Measurements from ENCODE around the gene TBC1D8.

The TBC1D8 gene

DNA sequence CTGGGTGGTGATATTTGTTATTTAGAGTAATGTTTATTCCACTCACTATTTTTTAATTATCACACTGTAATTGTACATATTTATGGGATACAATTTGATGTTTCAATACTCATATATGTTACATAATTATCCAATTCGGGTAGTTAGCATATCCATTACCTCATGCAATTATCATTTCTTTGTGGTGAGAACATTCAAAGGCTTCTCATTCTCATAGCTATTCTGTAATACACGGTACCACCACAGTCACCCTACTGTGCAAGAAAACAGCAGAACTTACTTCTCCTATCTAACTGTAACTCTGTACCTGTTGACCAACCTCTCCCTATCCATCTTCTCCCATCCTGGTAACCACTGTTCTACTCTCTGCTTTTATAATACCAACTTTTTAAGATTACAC lies 4.6 kb downstream of the TBC1D8 start:
- H3K27ac ChIP-seq: no peak overlapping the region
- TF ChIP-seq ZFX (IDR thresholded peaks at IDR 0.05): no peak
- TF ChIP-seq, protein P1, sequence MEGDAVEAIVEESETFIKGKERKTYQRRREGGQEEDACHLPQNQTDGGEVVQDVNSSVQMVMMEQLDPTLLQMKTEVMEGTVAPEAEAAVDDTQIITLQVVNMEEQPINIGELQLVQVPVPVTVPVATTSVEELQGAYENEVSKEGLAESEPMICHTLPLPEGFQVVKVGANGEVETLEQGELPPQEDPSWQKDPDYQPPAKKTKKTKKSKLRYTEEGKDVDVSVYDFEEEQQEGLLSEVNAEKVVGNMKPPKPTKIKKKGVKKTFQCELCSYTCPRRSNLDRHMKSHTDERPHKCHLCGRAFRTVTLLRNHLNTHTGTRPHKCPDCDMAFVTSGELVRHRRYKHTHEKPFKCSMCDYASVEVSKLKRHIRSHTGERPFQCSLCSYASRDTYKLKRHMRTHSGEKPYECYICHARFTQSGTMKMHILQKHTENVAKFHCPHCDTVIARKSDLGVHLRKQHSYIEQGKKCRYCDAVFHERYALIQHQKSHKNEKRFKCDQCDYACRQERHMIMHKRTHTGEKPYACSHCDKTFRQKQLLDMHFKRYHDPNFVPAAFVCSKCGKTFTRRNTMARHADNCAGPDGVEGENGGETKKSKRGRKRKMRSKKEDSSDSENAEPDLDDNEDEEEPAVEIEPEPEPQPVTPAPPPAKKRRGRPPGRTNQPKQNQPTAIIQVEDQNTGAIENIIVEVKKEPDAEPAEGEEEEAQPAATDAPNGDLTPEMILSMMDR (conservative IDR thresholded peaks at IDR 0.05): no peak

DNA sequence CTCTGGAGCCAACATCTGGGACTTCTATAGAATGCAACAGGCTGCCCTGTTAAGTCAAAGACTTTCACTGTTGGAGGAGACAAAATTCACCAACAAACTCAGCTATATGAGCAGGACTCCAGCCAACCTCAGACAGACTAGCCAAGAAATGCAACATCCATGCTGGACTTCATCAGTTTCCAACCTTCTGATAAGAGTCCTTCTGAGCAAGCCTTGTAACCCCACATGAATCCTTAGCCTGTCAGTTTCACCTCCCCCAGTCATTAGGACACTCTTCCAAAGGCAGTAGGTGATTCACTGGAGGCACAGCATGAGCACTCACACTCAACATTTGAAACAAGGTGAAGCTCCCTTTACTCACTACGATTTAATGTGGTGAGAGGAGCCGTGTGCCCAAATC lies 5.8 kb downstream of the TBC1D8 start:
- TF ChIP-seq, protein P1 (conservative IDR thresholded peaks at IDR 0.05): no peak
- TF ChIP-seq ZFX (IDR thresholded peaks at IDR 0.05): no peak
- H3K27ac ChIP-seq: no peak overlapping the region

DNA sequence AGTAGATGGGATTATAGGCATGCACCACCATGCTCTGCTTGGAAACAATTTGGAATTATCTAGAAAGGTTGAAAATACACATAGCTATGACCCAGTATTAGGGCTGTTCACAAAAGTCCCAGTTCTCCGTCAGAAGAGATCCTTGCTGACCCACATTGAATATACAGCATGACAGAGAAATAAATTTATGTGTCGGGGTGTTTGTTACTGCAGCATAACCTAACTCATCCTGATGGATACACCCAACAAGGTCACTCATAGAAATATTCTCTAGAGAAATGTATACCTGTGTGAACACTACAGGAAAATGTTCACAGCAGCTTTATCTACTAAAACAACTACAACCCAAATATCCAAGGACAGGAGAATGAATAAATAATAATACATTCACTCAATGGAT lies 9.0 kb downstream of the TBC1D8 start:
- TF ChIP-seq, protein P1 (conservative IDR thresholded peaks at IDR 0.05): no peak
- no peak for TF ChIP-seq ZFX (IDR thresholded peaks at IDR 0.05)
- H3K27ac ChIP-seq: no peak overlapping the region

DNA sequence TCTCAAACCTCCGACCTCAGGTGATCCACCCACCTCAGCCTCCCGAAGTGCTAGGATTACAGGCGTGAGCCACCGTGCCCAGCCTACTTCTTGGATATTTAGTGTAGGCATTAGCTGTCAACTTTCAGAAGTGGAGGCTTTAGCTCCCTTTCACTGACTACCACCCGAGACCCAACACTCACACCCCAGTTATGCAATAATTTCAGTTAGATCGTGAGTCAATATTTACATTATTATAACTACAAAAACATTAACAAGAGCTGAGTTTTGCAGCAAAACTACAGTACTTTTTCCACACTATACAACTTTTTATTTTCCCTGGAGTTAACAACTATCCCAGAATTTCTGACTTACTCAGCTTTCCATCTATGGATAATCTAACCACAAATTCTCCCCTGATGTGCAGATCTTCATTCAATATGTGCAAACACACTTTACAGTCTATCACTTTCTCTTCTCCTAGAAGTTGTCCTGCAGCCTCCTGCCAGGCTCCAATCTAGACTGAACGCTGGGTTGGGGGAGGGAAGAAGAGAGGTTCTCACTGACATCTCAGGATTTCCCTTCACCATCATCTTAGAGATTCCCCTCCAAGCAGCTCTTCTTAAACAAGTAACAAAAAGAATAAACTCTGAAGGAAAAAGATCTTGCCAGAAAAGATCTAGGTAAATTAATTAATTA lies 10.1 kb downstream of the TBC1D8 start:
- no peak for TF ChIP-seq ZFX (IDR thresholded peaks at IDR 0.05)
- TF ChIP-seq, protein P1 (conservative IDR thresholded peaks at IDR 0.05): no peak
- H3K27ac ChIP-seq: no peak overlapping the region

DNA sequence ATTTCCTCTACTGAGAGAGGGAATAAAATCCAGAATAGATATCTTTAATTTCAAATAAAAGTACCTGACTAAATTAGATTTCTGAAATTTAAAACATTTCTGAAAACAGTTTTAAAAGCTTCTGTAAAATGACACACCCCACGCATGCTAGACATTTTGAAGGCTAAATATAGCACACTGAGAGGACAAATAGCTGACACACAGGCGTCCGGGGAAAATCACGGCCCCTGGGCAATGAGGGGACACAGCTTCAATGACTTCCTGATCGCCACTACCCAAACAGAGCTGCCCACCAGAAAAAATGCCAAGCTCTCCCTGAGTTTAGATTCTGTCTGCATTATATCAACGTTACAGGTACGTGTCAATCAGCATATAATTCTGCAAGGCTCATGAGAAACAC lies 10.9 kb downstream of the TBC1D8 start:
- TF ChIP-seq ZFX (IDR thresholded peaks at IDR 0.05): no peak
- TF ChIP-seq, protein P1 (conservative IDR thresholded peaks at IDR 0.05): no peak
- no peak overlapping the region for H3K27ac ChIP-seq

DNA sequence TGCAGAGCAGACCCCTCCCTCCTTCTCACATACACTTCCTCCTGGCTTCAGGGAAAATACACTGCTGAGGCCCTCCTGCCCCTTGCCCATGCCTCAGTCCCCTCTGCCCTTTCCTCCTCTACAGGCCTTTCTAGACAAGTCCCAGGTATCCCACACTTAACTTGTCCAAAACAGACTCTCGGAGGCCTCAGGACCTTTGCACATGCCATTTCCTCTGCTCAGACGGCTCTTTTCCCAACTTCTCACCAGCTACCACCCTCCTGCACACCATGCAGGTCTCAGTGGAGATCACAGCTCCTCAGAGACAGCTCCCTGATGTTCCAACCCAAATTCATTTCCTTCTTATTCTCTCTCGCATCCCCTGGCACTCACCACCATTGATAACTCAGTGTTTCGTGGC lies 11.7 kb downstream of the TBC1D8 start:
- no peak overlapping the region for H3K27ac ChIP-seq
- TF ChIP-seq ZFX (IDR thresholded peaks at IDR 0.05): no peak
- TF ChIP-seq, protein P1 (conservative IDR thresholded peaks at IDR 0.05): no peak

DNA sequence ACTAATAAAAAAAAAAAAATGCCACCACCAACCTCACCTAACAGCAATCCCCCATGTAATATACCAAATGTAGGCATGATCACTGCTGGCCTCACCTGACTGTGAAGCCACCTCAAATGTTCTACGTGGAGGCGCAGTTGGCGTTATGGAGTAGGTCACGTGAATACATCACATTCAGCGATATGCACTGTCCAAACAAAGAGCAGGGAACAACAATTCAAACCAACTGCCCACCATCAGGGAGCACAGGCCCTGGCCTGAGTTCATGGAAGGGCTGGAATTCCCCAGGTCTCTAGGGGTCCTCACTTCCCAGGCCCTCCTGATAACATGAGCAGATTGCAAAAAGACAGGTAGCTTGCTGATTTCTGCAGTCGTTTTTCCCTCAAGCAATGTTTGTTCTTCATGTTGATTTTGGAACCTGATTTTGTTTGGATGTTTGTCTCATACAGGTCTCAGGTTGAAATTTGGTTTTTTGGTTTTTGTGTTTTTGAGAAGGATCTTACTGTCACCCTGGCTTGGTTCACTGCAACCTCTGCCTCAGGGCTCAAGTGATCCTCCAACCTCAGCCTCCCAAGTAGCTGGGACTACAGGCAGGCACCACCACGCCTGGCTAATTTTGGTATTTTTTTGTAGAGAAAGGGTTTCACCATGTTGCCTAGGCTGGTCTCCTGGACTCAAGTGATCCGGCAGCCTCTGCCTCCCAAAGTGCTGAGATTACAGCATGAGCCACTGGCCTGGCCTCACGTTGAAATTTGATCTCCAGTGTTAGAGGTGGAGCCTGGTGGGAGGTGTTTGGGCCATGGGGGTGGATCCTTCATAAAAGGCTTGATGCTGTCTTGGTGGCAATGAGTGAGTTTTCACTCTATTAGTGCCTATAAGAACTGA lies 15.5 kb downstream of the TBC1D8 start:
- TF ChIP-seq, protein P1 (conservative IDR thresholded peaks at IDR 0.05): no peak
- H3K27ac ChIP-seq: peak overlapping the region; percentile 64
